ENCODE measurements around the gene NPTX2.
"Not testable (repeated sequence)": the region's sequence is repeated elsewhere in the genome, so short reads cannot be mapped to it uniquely, and the experiment has no call there.

The NPTX2 gene

GRCh38 chr7:98617051-98617959 is at the start of gene NPTX2:
NPTX2 (plus strand) TSS chr7:98617285; CDS start chr7:98617462, 177 bp downstream.
- in situ Hi-C loops (cut with MboI; ENCODE audit: low sequenced_read_pairs): no loop called here

- in situ Hi-C loops (cut with MboI; ENCODE audit: low sequenced_read_pairs): no loop called here
Measured at GRCh38 chr7:98567991-98568390, 49.1 kb upstream of the NPTX2 start.

DNA sequence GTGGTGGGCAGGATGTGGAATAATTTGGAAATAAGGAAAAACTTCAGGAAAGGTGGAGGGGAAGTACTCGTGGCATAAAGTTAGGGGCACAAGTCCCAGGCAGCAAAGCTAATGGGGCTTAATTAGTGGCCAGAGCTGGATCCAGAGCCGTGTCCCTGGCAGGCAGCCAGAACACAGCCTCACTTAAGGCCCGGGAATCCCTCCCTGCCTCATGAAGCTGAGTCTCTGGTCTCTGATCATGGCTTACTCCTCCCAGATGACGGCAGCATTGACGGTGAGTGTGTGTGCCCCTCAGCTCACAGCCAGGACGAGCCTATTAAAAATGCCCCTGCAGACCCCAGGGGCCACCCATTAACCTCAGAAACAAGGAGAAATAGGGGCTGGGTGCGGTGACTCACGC is 48.2 kb upstream of the NPTX2 start:
- in situ Hi-C loops (cut with MboI; ENCODE audit: low sequenced_read_pairs): no loop called here

DNA sequence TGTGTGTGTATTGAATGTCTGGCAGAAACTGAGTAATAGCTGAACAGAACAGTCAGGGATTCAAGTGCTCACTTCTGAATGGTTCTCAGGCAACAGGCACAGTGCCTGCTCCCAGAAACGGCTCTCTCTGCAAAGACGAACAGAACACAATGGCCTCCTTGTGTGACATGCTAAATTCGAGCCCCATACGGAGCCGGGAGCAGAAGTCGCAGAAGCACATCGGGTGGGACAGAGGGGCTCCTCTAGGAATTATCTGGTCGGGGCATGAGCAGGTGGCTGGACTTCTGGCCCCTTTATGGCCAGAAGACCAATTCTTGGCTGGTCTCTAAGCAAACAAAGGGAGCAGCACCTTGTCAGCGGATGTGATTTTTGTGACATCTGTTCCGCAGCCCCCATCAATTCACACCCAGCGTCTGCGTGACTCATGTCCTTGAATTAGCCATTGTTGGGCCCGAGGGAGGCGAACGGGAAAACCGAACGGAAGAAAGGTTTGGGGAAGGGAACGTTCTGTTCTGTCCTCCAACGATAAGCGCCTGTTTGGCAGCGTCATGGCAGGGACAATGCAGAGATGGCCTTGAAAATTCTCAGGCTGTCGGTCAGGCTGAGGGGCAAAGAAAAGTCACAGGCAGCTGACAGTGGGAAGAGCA is 47.3 kb upstream of the NPTX2 start:
- in situ Hi-C loops (cut with MboI; ENCODE audit: low sequenced_read_pairs): no loop called here

DNA sequence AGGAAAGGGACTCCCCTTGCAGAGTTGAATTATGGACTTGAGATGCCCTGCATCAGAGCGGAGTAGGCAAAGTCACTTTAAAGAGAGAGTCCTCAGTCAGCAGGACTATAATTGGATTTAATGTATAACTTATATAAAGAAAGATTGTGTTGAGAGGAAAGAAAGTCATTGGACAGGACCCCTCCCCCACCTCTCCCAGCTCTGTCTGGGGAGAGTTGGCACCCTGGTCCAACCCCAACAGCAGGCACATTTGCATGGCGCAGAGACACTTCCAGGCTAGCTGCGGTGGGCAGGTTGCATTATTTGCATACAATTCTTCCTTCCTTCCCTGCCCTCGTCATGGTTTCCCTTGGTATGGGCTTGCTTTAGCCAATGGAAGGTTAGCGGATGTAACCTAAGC is 46.1 kb upstream of the NPTX2 start:
- in situ Hi-C loops (cut with MboI; ENCODE audit: low sequenced_read_pairs): no loop called here

- in situ Hi-C loops (cut with MboI; ENCODE audit: low sequenced_read_pairs): no loop called here
Measured at GRCh38 chr7:98571986-98572385, 45.1 kb upstream of the NPTX2 start.

- in situ Hi-C loops (cut with MboI; ENCODE audit: low sequenced_read_pairs): not testable (repeated sequence)
Measured at GRCh38 chr7:98572716-98573115, 44.4 kb upstream of the NPTX2 start.

DNA sequence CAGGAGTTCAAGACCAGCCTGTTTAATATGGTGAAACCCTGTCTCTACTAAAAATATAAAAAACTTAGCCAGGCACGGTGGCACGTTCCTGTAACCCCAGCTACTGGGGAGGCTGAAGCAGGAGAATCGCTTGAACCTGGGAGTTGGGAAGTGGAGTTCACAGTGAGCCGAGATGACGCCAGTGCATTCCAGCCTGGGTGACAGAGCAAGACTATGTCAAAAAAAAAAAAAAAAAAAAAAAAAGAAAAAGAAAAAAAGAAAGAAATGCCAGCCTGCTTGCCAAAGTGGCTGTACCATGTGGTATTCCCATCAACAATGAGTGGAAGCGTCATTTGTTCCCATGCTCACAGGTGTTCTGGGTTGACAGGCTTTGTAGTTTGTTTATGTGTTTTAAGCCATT is 43.3 kb upstream of the NPTX2 start:
- in situ Hi-C loops (cut with MboI; ENCODE audit: low sequenced_read_pairs): no loop called here

GRCh38 chr7:98575878-98576277 is 41.2 kb upstream of the NPTX2 start:
- in situ Hi-C loops (cut with MboI; ENCODE audit: low sequenced_read_pairs): no loop called here

DNA sequence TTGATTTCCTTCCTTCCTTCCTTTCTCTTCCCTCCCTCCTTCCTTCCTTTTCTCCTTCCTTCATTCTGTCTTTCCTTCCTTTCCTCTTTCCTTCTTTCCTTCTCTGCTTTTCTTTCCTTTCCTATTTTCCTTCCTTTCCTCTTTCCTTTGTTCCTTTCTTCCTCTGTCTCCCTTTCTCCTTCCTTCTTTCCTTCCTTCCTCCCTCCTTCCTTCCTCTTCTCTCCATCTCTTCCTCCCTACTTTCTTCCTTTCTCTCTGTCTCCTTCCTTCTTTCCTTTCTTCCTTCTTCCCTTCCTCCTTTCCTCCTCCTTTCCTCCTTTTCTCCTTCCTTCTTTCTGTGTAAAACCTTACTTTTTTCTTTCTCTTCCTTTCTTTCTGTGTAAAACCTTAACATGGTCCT is 32.3 kb upstream of the NPTX2 start:
- in situ Hi-C loops (cut with MboI; ENCODE audit: low sequenced_read_pairs): no loop called here

- in situ Hi-C loops (cut with MboI; ENCODE audit: low sequenced_read_pairs): no loop called here
Measured at GRCh38 chr7:98591926-98592325, 25.2 kb upstream of the NPTX2 start.

- in situ Hi-C loops (cut with MboI; ENCODE audit: low sequenced_read_pairs): no loop called here
Measured at GRCh38 chr7:98594348-98594747, 22.7 kb upstream of the NPTX2 start.

GRCh38 chr7:98594787-98595186 is 22.3 kb upstream of the NPTX2 start:
- in situ Hi-C loops (cut with MboI; ENCODE audit: low sequenced_read_pairs): no loop called here

GRCh38 chr7:98598846-98599615 is 18.1 kb upstream of the NPTX2 start:
- in situ Hi-C loops (cut with MboI; ENCODE audit: low sequenced_read_pairs): no loop called here

DNA sequence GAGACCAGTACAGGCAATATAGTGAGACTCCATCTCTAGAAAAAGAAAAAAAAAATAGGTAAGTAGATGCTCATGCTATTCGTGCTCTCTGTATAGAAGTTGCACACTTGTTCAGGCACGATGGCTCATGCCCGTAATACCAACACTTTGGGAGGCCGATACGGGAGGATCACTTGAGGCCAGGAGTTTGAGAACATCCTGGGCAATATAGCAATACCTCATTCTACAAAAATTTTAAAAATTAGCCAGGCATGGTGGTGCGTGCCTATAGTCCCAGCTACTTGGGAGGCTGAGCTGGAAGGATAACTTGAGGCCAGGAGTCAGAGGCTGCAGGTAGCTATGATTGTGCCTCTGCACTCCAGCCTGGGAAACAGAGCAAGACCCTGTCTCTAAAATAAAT is 17.2 kb upstream of the NPTX2 start:
- in situ Hi-C loops (cut with MboI; ENCODE audit: low sequenced_read_pairs): no loop called here

- in situ Hi-C loops (cut with MboI; ENCODE audit: low sequenced_read_pairs): no loop called here
Measured at GRCh38 chr7:98602755-98603398, 14.2 kb upstream of the NPTX2 start.

- in situ Hi-C loops (cut with MboI; ENCODE audit: low sequenced_read_pairs): no loop called here
Measured at GRCh38 chr7:98603399-98603788, 13.7 kb upstream of the NPTX2 start.

GRCh38 chr7:98613601-98614425 is 3.3 kb upstream of the NPTX2 start:
- in situ Hi-C loops (cut with MboI; ENCODE audit: low sequenced_read_pairs): no loop called here

GRCh38 chr7:98616381-98617050 is 569 bp upstream of the NPTX2 start:
- in situ Hi-C loops (cut with MboI; ENCODE audit: low sequenced_read_pairs): no loop called here

DNA sequence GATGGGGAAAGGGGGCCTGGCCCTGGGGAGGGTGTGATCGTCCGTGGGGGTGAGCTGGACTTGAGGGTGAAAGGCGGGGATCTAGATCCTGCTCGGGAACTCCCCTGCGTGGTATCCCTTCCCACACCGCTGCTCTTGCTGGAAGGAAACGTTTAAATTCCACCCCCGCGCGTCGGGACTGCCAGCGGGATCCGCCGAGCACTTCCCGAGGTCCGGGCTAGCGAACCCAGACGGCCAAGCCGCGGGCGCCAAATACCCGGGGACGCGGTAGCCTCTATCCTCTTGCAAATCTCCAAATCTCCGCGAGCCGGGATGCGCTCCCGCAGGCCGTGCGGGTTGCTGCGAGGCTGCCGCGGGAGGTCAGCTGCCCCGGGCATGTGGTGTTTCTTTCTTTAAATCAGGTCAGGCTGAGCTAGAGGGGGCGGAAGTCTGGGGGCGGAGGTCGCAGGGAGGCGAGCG is 904 bp downstream of the NPTX2 start:
- in situ Hi-C loops (cut with MboI; ENCODE audit: low sequenced_read_pairs): no loop called here
